Measurements from ENCODE around the gene REEP5.

Gene REEP5

DNA sequence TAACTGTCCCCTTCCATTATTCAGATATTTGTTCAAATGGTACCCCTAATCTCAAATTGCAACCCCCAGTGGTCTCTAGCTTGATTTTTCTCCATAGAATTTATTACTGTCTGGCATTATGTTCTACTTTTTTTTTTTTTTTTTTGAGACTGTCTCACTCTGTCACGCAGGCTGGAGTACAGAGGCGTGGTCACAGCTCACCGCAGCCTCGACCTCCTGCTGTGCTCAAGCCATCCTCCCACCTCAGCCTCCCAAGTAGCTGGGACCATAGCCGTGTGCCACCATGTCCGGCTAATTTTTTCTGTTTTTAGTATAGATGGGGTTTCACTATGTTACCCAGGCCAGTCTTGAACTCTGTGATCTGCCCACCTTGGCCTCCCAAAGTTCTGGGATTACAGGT, 2.0 kb upstream of the REEP5 start:
- ChIA-PET CTCF (no interaction called here), POLR2A (no interaction called here)
- TF ChIP-seq ZNF384 (IDR thresholded peaks at IDR 0.05): peak; percentile 47
- no peak for TF ChIP-seq SP1 (IDR thresholded peaks at IDR 0.05)

GRCh38 chr5:112923148-112923917, 1.3 kb upstream of the REEP5 start:
- ChIA-PET POLR2A (interaction anchor here (3.3 to 3.4 kb wide), 2 partner anchors 53 to 62 kb away, joined by 24 to 33 read pairs; partner anchors contain the start of genes DCP2 and SRP19), CTCF (interaction anchor here (1.3 to 2.3 kb wide), 2 partner anchors 34 to 44 kb away, joined by 3 to 6 read pairs; no protein-coding TSS in a partner anchor)
- no peak for TF ChIP-seq SP1 (IDR thresholded peaks at IDR 0.05)
- TF ChIP-seq FOXA1 (IDR thresholded peaks at IDR 0.05): no peak
- no peak for TF ChIP-seq ARNT (IDR thresholded peaks at IDR 0.05)
- no peak for TF ChIP-seq NFRKB (IDR thresholded peaks at IDR 0.05)
- TF ChIP-seq L3MBTL2 (conservative IDR thresholded peaks at IDR 0.05): no peak
- TF ChIP-seq SUZ12 (IDR thresholded peaks at IDR 0.05): no peak
- DNase-seq (ENCODE audit: extremely low spot score): no peak

More for the DNA sequence above, 2.0 kb upstream of the REEP5 start:
- no peak for DNase-seq (ENCODE audit: extremely low spot score)

GRCh38 chr5:112921026-112921832, 798 bp downstream of the REEP5 start:
- TF ChIP-seq FOXM1 (IDR thresholded peaks at IDR 0.05; ENCODE audit: borderline replicate concordance): no peak
- no peak for TF ChIP-seq TARDBP (IDR thresholded peaks at IDR 0.05)
- TF ChIP-seq CTBP1 (IDR thresholded peaks at IDR 0.05; ENCODE audit: borderline replicate concordance): 0 out of 2 replicates have a peak, but pooled peaks have one; percentile 20
- no peak for TF ChIP-seq HDGF (IDR thresholded peaks at IDR 0.05; ENCODE audit: borderline replicate concordance)
- TF ChIP-seq SP1 (IDR thresholded peaks at IDR 0.05): no peak
- peak; percentile 14; the same call in 1 of the 2 replicates for TF ChIP-seq L3MBTL2 (conservative IDR thresholded peaks at IDR 0.05)
- no peak for TF ChIP-seq SUZ12 (IDR thresholded peaks at IDR 0.05)
- TF ChIP-seq, protein P1, sequence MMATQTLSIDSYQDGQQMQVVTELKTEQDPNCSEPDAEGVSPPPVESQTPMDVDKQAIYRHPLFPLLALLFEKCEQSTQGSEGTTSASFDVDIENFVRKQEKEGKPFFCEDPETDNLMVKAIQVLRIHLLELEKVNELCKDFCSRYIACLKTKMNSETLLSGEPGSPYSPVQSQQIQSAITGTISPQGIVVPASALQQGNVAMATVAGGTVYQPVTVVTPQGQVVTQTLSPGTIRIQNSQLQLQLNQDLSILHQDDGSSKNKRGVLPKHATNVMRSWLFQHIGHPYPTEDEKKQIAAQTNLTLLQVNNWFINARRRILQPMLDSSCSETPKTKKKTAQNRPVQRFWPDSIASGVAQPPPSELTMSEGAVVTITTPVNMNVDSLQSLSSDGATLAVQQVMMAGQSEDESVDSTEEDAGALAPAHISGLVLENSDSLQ (IDR thresholded peaks at IDR 0.05): no peak
- TF ChIP-seq BHLHE40 (IDR thresholded peaks at IDR 0.05; ENCODE audit: borderline replicate concordance): no peak
- no peak for TF ChIP-seq FOXK2 (IDR thresholded peaks at IDR 0.05)
- CTCF ChIA-PET: interaction anchor here (0.5 to 2.3 kb wide), 6 partner anchors 25 to 240 kb away, joined by 3 to 6 read pairs (median 4); no protein-coding TSS in a partner anchor
- peak; percentile 68 for DNase-seq (ENCODE audit: extremely low spot score)
- POLR2A ChIA-PET: interaction anchor here (0.7 to 3.4 kb wide), 15 partner anchors 8 to 213 kb away, joined by 3 to 33 read pairs (median 3); partner anchors contain the start of genes APC, DCP2 and SRP19

GRCh38 chr5:112919972-112920371, 2.1 kb downstream of the REEP5 start:
- no peak for DNase-seq (ENCODE audit: extremely low spot score)
- ChIA-PET CTCF (interaction anchor here (1.0 kb wide), 1 partner anchor 369 kb away, joined by 4 read pairs; no protein-coding TSS in a partner anchor), POLR2A (interaction anchor here (0.6 to 3.4 kb wide), 6 partner anchors 39 to 182 kb away, joined by 3 to 33 read pairs (median 3); partner anchors contain the start of genes APC, DCP2 and SRP19)
- no peak for TF ChIP-seq FOXA1 (IDR thresholded peaks at IDR 0.05)

DNA sequence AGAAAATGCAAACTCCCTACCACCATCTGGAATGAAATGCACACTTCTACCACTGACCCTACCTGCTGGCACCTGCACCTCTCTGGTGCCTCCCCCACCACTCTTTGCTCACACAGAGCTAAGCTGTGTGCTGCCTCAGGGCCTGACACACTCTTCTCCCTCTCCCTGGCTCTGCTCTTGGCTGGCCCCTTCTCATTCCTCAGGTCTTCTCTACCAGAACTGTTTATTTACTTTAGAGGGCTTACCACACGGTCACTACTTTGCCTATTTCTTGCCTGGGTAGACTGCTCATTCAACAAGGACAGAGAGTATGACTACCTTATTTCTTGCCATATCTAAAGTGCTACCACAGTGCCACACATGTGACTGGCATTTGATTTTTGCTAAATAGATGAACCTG, 3.3 kb downstream of the REEP5 start:
- TF ChIP-seq BHLHE40 (IDR thresholded peaks at IDR 0.05; ENCODE audit: borderline replicate concordance) (no peak), CTBP1 (IDR thresholded peaks at IDR 0.05; ENCODE audit: borderline replicate concordance) (no peak), FOXK2 (IDR thresholded peaks at IDR 0.05) (no peak), LEF1 (IDR thresholded peaks at IDR 0.05; ENCODE audit: borderline replicate concordance) (no peak), TARDBP (IDR thresholded peaks at IDR 0.05) (no peak), FOXA1 (IDR thresholded peaks at IDR 0.05) (no peak), SP1 (IDR thresholded peaks at IDR 0.05) (no peak), FOXM1 (IDR thresholded peaks at IDR 0.05; ENCODE audit: borderline replicate concordance) (no peak), ZNF384 (IDR thresholded peaks at IDR 0.05) (no peak), HDGF (IDR thresholded peaks at IDR 0.05; ENCODE audit: borderline replicate concordance) (no peak), NFRKB (IDR thresholded peaks at IDR 0.05) (no peak), ARNT (IDR thresholded peaks at IDR 0.05) (no peak), SUZ12 (IDR thresholded peaks at IDR 0.05) (no peak), L3MBTL2 (conservative IDR thresholded peaks at IDR 0.05) (no peak)
- TF ChIP-seq, protein P1 (IDR thresholded peaks at IDR 0.05): no peak
- no peak for DNase-seq (ENCODE audit: extremely low spot score)
- ChIA-PET CTCF (no interaction called here), POLR2A (no interaction called here)

GRCh38 chr5:112918136-112918535, 3.9 kb downstream of the REEP5 start:
- POLR2A ChIA-PET: no interaction called here
- DNase-seq (ENCODE audit: extremely low spot score): no peak
- TF ChIP-seq NFRKB (IDR thresholded peaks at IDR 0.05) (no peak), HDGF (IDR thresholded peaks at IDR 0.05; ENCODE audit: borderline replicate concordance) (no peak), TARDBP (IDR thresholded peaks at IDR 0.05) (no peak), SUZ12 (IDR thresholded peaks at IDR 0.05) (no peak), CTBP1 (IDR thresholded peaks at IDR 0.05; ENCODE audit: borderline replicate concordance) (no peak), ARNT (IDR thresholded peaks at IDR 0.05) (no peak), BHLHE40 (IDR thresholded peaks at IDR 0.05; ENCODE audit: borderline replicate concordance) (no peak), FOXM1 (IDR thresholded peaks at IDR 0.05; ENCODE audit: borderline replicate concordance) (no peak), SP1 (IDR thresholded peaks at IDR 0.05) (no peak), ZNF384 (IDR thresholded peaks at IDR 0.05) (no peak), LEF1 (IDR thresholded peaks at IDR 0.05; ENCODE audit: borderline replicate concordance) (no peak)
- TF ChIP-seq, protein P1 (IDR thresholded peaks at IDR 0.05): no peak
- CTCF ChIA-PET: no interaction called here
